ENCODE data around the gene KIAA0513.

The KIAA0513 gene

DNA sequence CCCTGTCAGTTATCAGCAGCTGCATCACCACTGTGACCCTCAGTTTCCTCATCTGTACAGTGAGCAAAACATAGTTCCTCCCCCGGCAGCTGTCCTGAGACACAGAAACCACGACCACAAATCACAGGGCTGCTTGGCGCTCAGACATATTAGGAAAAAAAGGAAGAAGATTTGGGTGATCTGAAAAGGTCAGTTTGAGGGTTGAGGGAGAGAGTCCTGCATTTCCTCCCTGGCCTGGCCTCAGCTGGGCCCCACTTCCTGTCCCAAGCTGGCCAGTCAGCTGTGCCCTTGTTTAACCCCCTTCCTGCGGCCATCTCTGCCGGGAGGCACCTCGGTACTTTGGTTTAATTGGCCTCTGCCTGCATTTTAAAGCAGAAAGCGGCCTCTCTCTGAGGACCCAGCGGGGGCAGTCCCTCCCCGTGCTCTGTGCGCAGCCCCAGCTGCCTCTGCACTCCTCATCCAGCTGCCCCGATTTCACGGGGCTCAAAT, 108.7 kb downstream of the KIAA0513 start:
- no peak for DNase-seq (ENCODE audit: low read depth)

- DNase-seq (ENCODE audit: low read depth), result no peak
Measured at GRCh38 chr16:85136702-85137322, 109.2 kb downstream of the KIAA0513 start.

DNA sequence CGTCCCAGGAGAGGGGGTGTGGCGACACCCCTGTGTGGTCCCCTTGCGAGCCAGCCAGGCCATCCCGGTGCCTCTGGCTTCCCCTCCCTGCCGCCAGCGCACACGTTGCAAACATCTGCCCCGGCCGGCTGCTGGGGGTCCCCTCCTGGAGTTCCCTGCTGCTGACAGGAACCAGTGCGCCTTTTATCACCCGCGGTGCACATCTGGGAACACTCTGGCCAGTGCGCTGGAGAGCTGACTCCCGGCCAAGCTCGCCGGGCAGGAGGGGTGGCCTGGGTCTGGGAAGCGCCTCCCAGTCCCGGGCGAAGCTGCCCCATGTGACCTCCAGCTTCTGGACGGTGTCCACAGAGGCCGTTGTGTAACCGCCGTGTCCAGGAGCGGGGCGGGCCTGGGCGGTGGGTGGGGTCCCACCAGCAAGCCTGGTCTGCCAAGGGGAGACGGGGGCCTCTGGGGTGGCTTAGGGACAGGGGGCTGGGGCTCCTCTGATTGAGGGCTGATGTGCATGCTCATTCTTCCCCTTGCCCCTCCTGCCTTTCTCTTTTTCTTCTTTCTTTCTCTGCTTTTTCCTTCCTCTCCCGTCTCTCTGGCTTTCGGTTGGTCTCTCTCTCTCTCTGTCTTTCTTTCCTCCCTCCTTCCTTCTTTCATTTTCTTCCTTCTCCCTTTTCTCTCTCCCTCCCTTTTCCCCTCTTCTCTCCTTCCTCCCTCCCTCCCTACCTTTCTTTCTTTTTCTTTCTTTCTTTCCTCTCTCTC, 109.9 kb downstream of the KIAA0513 start:
- DNase-seq (ENCODE audit: low read depth), result no peak

DNA sequence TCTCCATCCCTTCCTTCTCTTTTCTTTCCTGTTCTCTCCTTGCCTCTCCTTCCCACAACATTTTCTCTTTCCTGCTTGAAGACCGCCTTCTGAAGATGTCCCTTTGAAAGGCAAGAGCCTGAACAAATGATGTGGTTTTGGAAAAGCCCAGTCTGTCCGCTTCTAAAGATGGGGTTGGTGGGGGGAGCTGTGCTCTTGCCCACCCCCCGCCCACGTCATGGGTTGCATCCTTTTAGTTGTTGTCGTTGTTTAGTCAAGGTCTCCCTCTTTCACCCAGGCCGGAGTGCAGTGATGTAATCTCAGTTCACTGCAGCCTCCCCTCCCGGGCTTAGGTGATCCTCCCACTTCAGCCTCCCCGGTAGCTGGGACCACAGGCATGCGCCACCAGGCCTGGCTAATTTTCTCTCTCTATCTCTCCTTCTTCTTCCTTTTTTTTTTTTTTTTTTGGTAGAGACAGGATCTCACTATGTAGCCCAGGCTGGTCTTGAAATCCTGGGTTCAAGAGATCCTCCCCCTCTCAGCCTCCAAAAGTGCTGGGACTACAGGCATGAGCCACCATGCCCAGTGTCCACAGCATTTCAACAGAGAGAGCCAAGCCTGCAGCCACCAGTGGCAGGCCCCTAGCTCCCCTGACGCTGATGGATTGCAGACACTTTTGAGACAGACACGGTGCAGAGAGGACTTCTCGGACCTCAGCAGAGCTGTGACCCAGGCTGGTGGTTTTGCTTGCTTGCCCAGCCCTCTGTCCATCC, 110.7 kb downstream of the KIAA0513 start:
- DNase-seq (ENCODE audit: low read depth), result no peak

- DNase-seq (ENCODE audit: low read depth), result no peak
Measured at GRCh38 chr16:85138825-85139627, 111.4 kb downstream of the KIAA0513 start.

- DNase-seq (ENCODE audit: low read depth), result no peak
Measured at GRCh38 chr16:85139881-85140339, 112.3 kb downstream of the KIAA0513 start.

DNA sequence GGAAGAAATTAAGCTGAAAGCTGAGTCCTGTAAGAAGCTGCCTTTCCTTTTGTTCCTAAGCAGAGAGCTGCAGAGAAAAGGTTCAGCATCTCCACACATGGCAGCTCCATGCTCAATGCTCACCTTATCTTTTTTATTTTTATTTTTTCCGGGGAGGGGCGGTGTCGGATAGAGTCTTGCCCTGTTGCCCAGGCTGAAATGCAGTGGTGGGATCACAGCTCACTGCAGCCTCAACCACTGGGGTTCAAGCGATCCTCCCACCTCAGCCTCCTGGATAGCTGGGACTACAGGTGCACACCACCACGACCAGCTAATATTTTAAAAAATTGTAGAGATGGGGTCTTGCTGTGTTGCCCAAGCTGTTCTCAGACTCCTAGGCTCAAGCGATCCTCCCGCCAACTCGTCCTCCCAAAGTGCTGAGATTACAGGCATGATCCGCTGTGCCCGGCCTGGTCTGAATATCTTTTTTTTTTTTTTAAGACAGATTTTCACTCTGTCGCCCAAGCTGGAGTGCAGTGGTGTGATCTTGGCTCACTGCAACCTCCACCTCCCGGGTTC, 112.9 kb downstream of the KIAA0513 start:
- DNase-seq (ENCODE audit: low read depth), result no peak

- no peak for DNase-seq (ENCODE audit: low read depth)
Measured at GRCh38 chr16:85141491-85142128, 114.0 kb downstream of the KIAA0513 start.

DNA sequence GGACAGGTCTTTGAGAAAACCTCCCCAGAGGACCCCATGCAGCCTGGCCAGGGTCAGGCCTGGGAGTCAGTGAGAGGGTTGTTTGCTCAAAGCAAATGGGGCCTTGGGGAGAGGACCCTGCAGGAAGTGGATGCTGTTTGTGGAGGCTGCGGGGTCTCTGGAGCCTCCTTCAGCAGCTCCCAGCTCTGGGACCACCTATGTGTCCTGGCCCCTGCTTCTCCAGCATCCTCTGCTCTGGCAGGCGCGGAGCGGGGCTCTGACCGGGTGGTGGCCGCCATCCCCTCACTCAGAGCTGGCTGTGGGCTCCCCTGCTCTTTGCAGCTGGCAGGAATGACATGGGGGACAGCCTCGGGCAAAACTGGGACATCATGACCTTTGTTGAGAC, 114.5 kb downstream of the KIAA0513 start:
- no peak for DNase-seq (ENCODE audit: low read depth)

- no peak for DNase-seq (ENCODE audit: low read depth)
Measured at GRCh38 chr16:85142771-85143211, 115.2 kb downstream of the KIAA0513 start.

Data from HS-5 (cell line).